B cell (primary cell): Measurements from ENCODE around the gene GPBP1. TPM values are rescaled to one million over a fixed set of nuclear protein-coding genes. Genes with fewer than 3 reads are reported as not detected.

Source experiments
- ATAC-seq: fragments of 200-7000 bp; cut with Tn5 transposase; one replicate; pipeline ENCODE4 v1.10.0; 2021; ENCODE audit warnings: low read depth, mild to moderate bottlenecking, moderate number of reproducible peaks, moderate library complexity
- CTCF ChIA-PET: fragments of 350-600 bp; sonication (Branson Sonifier 250); formaldehyde crosslinking; loops from one replicate; lab custom pipeline; 2021; ENCODE audit warnings: antibody characterized with exemption, inconsistent platforms; lab: Charles Lee
- POLR2A ChIA-PET: fragments of 350-600 bp; sonication (Branson Sonifier 250); formaldehyde crosslinking; loops from one replicate; lab custom pipeline; 2021; ENCODE audit warnings: antibody characterized with exemption; lab: Charles Lee
- DNase-seq: peaks from one replicate; pipeline ENCODE4 v3.0.0; 2013
- H2AFZ ChIP-seq: 2 replicates; pipeline ENCODE4 v1.6.1; 2012; ENCODE audit warnings: mild to moderate bottlenecking, low read depth, low read length; ENCODE audit not compliant: insufficient read depth, poor library complexity, severe bottlenecking
- H3K27ac ChIP-seq, 2 donors: 1 replicate in 1 of 2; 2 replicates in 1 of 2; pipeline ENCODE4 v1.5.1; 2012 to 2013; ENCODE audit warnings: low read length in 2 of 2, mild to moderate bottlenecking in 2 of 2, moderate library complexity in 1 of 2
- H3K27me3 ChIP-seq, 4 experiments: fragments of 200-600 bp in 1 of 4; sonication (generic) in 1 of 4; replicated peaks in 1 of 4; 1 replicate in 2 of 4; 2 replicates in 2 of 4; pipeline versions ENCODE4 v1.6.1 to v1.7.0; 2013 to 2016; ENCODE audit warnings: low read length in 3 of 4, mild to moderate bottlenecking in 2 of 4, mixed read lengths in 1 of 4, moderate library complexity in 1 of 4; ENCODE audit not compliant: insufficient read depth in 4 of 4, control insufficient read depth in 3 of 4; ENCODE audit errors: control extremely low read depth in 1 of 4
- H3K36me3 ChIP-seq, 2 experiments: replicated peaks in 1 of 2; 1 replicate in 1 of 2; 2 replicates in 1 of 2; pipeline versions ENCODE4 v1.6.1 to v1.7.1; 2013; ENCODE audit warnings: low read length in 1 of 2; ENCODE audit not compliant: insufficient read depth in 2 of 2, control insufficient read depth in 1 of 2; ENCODE audit errors: control extremely low read depth in 1 of 2, extremely low read depth in 1 of 2
- H3K4me1 ChIP-seq, 2 donors: fragments of 200-600 bp in 1 of 2; sonication (generic) in 1 of 2; 1 replicate in 1 of 2; 2 replicates in 1 of 2; pipeline versions ENCODE4 v1.5.1 to v1.6.1; 2013 to 2017; ENCODE audit warnings: low read length in 2 of 2; ENCODE audit not compliant: control insufficient read depth in 2 of 2, insufficient read depth in 2 of 2
- H3K4me2 ChIP-seq: replicated peaks from 2 replicates; pipeline ENCODE3; 2012; ENCODE audit warnings: mild to moderate bottlenecking, low read depth, low read length; ENCODE audit not compliant: poor library complexity, severe bottlenecking
- H3K4me3 ChIP-seq, 5 experiments: fragments of 200-600 bp in 1 of 5; sonication (generic) in 1 of 5; 1 replicate in 3 of 5; 2 replicates in 2 of 5; pipeline versions ENCODE4 v1.5.1 to v1.7.0; 2011 to 2016; ENCODE audit warnings: low read length in 4 of 5, mild to moderate bottlenecking in 4 of 5, low read depth in 2 of 5, control low read depth in 1 of 5, moderate library complexity in 1 of 5; ENCODE audit not compliant: insufficient read depth in 1 of 5; ENCODE audit errors: control extremely low read depth in 1 of 5, extremely low read depth in 1 of 5
- H3K79me2 ChIP-seq: fragments of 200-600 bp; sonication (generic); one replicate; pipeline ENCODE4 v1.6.0; 2016; ENCODE audit warnings: low read length; ENCODE audit not compliant: control insufficient read depth, insufficient read depth
- H3K9ac ChIP-seq: fragments of 200-600 bp; sonication (generic); 2 replicates; pipeline ENCODE4 v1.6.1; 2017; ENCODE audit warnings: mild to moderate bottlenecking, low read length, moderate library complexity
- H3K9me3 ChIP-seq, 3 donors: one replicate each; pipeline versions ENCODE4 v1.6.1 to v1.7.1; 2013; ENCODE audit warnings: low read length in 2 of 3; ENCODE audit not compliant: control insufficient read depth in 2 of 3, insufficient read depth in 1 of 3; ENCODE audit errors: control extremely low read depth in 1 of 3
- H4K20me1 ChIP-seq: 2 replicates; pipeline ENCODE4 v1.6.0; 2012; ENCODE audit warnings: mild to moderate bottlenecking, low read length; ENCODE audit not compliant: insufficient read depth, control insufficient read depth, poor library complexity, severe bottlenecking
- H3K27ac Mint-ChIP-seq: one replicate; pipeline ENCODE4 v1.8.0; 2021; ENCODE audit warnings: mixed read lengths
- H3K27me3 Mint-ChIP-seq: one replicate; pipeline ENCODE4 v1.8.0; 2021; ENCODE audit warnings: mixed read lengths
- H3K4me1 Mint-ChIP-seq: one replicate; pipeline ENCODE4 v1.8.0; 2021; ENCODE audit warnings: mixed read lengths
- H3K4me3 Mint-ChIP-seq: one replicate; pipeline ENCODE4 v1.8.0; 2021; ENCODE audit warnings: mixed read lengths
- H3K9me3 Mint-ChIP-seq: one replicate; pipeline ENCODE4 v1.8.0; 2022; ENCODE audit warnings: mixed read lengths; ENCODE audit not compliant: insufficient read depth
- CTCF ChIP-seq: fragments of 200-600 bp; IDR thresholded peaks from one replicate; pipeline ENCODE4 v1.8.0; 2022; ENCODE audit warnings: antibody characterized with exemption, mild to moderate bottlenecking
- EZH2 ChIP-seq: IDR thresholded peaks from 2 replicates; pipeline ENCODE4 v1.6.1; 2012; ENCODE audit warnings: borderline replicate concordance, low read depth, mild to moderate bottlenecking, moderate library complexity, low read length; ENCODE audit not compliant: insufficient read depth, poor library complexity, severe bottlenecking
- WGBS: methylation state at CpG from one replicate; pipeline ENCODE4 v1.1.5; 2013; ENCODE audit warnings: missing lambda C conversion rate; ENCODE audit not compliant: insufficient coverage; 5-methylcytosine and 5-hydroxymethylcytosine counted together
- intact Hi-C: fragments of 100-400 bp; cut with micrococcal nuclease; formaldehyde crosslinking; loops from one replicate; pipeline ENCODE4 v1.10.0; 2022
- polyA plus RNA-seq: library from polyadenylated mRNA; depleted of rRNA; stranded (reverse); fragments of >200 nt; gene quantifications from 2 replicates; pipeline ENCODE4 v1.2.3, GENCODE V29; 2012
- total RNA-seq, 2 donors: library from RNA; stranded (reverse); fragments of 120-200 nt in 1 of 2; gene quantifications; 1 replicate in 1 of 2; 2 replicates in 1 of 2; pipeline versions ENCODE4 v1.2.3 to v1.2.4, GENCODE V29; 2013 to 2022

GPBP1 gene
- total and polyA plus RNA-seq, 2 donors (not counting 1 experiment from before 2014, with no cell fraction given): 30.9 to 152 TPM

- H3K27ac ChIP-seq: no peak overlapping the region
- H3K9ac ChIP-seq: no peak overlapping the region
- H3K27me3 Mint-ChIP-seq: no peaks in the 10 kb centered on the region
- H3K9me3 ChIP-seq: no peaks in the 10 kb centered on the region
- ChIA-PET CTCF (interaction anchor here (1.1 to 1.5 kb wide), 3 partner anchors 13 to 288 kb away, joined by 3 to 5 read pairs (median 3); no protein-coding TSS in a partner anchor), POLR2A (interaction anchor here (0.7 kb wide), 1 partner anchor 538 kb away, joined by 4 read pairs; no protein-coding TSS in a partner anchor)
- no peaks in the 10 kb centered on the region for H3K27me3 ChIP-seq
- no peaks in the 10 kb centered on the region for H3K9me3 Mint-ChIP-seq
- no peak overlapping the region for H2AFZ ChIP-seq
- no peak overlapping the region for H3K4me3 Mint-ChIP-seq
- no peak overlapping the region for H3K4me2 ChIP-seq
- DNase-seq (no peak), ATAC-seq (no peak)
- no peak overlapping the region for H3K27ac Mint-ChIP-seq
- H4K20me1 ChIP-seq: peaks cover 96% of the 10 kb centered on the region
- peaks cover 4 to 41% of the 10 kb centered on the region in 2 experiments for H3K36me3 ChIP-seq
- intact Hi-C loops: loop anchor here (2.0 kb wide), 1 partner anchor 15 kb away; the partner anchor contains the start of gene GPBP1
- TF ChIP-seq CTCF: no peak
- 100% methylated on average over 1 of the region's 3 CpGs for WGBS
- peaks cover 100% of the 10 kb centered on the region for H3K79me2 ChIP-seq
- no peak overlapping the region for H3K4me3 ChIP-seq
- H3K4me1 ChIP-seq: peaks cover 39 to 46% of the 10 kb centered on the region in 2 donors
- peaks cover 72% of the 10 kb centered on the region for H3K4me1 Mint-ChIP-seq
Observed at GRCh38 chr5:57189515-57189914, 15.7 kb downstream of the GPBP1 start.

GRCh38 chr5:57190593-57190992 is 16.7 kb downstream of the GPBP1 start:
- TF ChIP-seq EZH2 (no peak), CTCF (no peak)
- Histone ChIP-seq H3K4me3 (no peak overlapping the region), H3K9ac (no peak overlapping the region), H3K27me3 (no peaks in the 10 kb centered on the region), H3K4me2 (no peak overlapping the region), H3K36me3 (peaks cover 3 to 37% of the 10 kb centered on the region in 2 experiments), H3K27ac (no peak overlapping the region), H3K4me1 (peaks cover 31 to 40% of the 10 kb centered on the region in 2 donors), H2AFZ (no peak overlapping the region), H3K9me3 (no peaks in the 10 kb centered on the region), H3K79me2 (peaks cover 100% of the 10 kb centered on the region), H4K20me1 (peaks cover 96% of the 10 kb centered on the region)
- ChIA-PET CTCF (interaction anchor here (0.6 to 1.5 kb wide), 5 partner anchors 15 to 354 kb away, joined by 3 to 5 read pairs (median 3); no protein-coding TSS in a partner anchor), POLR2A (no interaction called here)
- 88% methylated on average over 1 of the region's 2 CpGs for WGBS
- Mint-ChIP-seq H3K27ac (no peak overlapping the region), H3K4me1 (peaks cover 69% of the 10 kb centered on the region), H3K27me3 (no peaks in the 10 kb centered on the region), H3K4me3 (no peak overlapping the region), H3K9me3 (no peaks in the 10 kb centered on the region)
- ATAC-seq: no peak
- no peak for DNase-seq
- intact Hi-C loops: no loop called here
